Spinal cord (tissue), 10 donors: ENCODE measurements around the gene GHRH. TPM values are rescaled to one million over a fixed set of nuclear protein-coding genes. Genes with fewer than 3 reads are reported as not detected.

Source experiments
- DNase-seq, 6 donors: peaks; one replicate each; pipeline versions ENCODE4 v3.0.0 to v3.0.0-alpha.2; 2013 to 2015; ENCODE audit warnings: low spot score in 6 of 6, low read depth in 4 of 6
- H3K27ac ChIP-seq: one replicate; pipeline ENCODE4 v1.5.1; 2013; ENCODE audit warnings: low read depth, low read length, control low read depth
- H3K27me3 ChIP-seq: one replicate; pipeline ENCODE4 v1.6.1; 2013; ENCODE audit warnings: low read length; ENCODE audit not compliant: control insufficient read depth, insufficient read depth
- H3K36me3 ChIP-seq: one replicate; pipeline ENCODE4 v1.6.1; 2013; ENCODE audit warnings: low read length; ENCODE audit not compliant: control insufficient read depth, insufficient read depth
- H3K4me1 ChIP-seq: one replicate; pipeline ENCODE4 v1.6.1; 2013; ENCODE audit warnings: low read length; ENCODE audit not compliant: control insufficient read depth, insufficient read depth
- H3K4me3 ChIP-seq: one replicate; pipeline ENCODE4 v1.5.1; 2013; ENCODE audit warnings: low read depth, low read length, control low read depth
- H3K9me3 ChIP-seq: one replicate; pipeline ENCODE4 v1.6.1; 2013; ENCODE audit warnings: low read length; ENCODE audit not compliant: control insufficient read depth, insufficient read depth
- WGBS: methylation state at CpG from one replicate; pipeline ENCODE4 v1.1.5; 2013; ENCODE audit warnings: missing lambda C conversion rate; ENCODE audit not compliant: insufficient coverage; 5-methylcytosine and 5-hydroxymethylcytosine counted together
- polyA plus RNA-seq, 2 donors: library from polyadenylated mRNA; unstranded; fragments of 120-200 nt; gene quantifications; one replicate each; pipeline ENCODE4 v1.2.1, GENCODE V29; 2013; ENCODE audit not compliant: insufficient read length in 2 of 2
- total RNA-seq, 2 donors: library from RNA; depleted of rRNA in 1 of 2; stranded (reverse); fragments of 120-200 nt in 1 of 2; fragments of >200 nt in 1 of 2; gene quantifications; one replicate each; pipeline versions ENCODE4 v1.2.3 to v1.2.4, GENCODE V29; 2013 to 2014
- donor health status: healthy.

GHRH gene
- total and polyA plus RNA-seq, 4 donors, result not detected

DNA sequence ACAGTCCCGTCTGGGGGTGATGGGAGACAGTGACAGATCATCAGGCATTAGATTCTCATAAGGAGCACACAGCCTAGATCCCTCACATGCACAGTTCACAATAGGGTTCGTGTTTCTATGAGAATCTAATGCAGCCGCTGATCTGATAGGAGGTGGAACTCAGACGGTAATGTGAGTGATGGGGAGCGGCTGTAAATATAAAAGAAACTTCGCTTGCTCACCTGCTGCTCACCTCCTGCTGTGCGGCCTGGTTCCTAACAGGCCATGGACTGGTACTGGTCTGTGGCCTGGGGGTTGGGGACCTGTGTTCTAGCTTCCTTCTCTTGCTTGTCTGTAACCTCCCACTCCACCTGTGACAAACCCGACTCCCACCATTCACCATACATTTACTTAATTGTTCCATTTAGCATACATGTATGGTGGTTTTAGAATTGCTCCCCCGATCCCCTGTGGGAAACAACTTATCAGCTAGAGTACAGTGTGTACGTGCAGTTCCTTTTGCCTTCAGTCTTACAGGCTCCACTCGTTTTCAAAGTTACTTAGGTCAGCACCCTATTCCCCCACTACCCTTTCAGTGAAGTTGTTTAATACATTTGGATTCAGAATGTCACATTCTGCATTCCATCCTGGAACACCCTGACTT lies 31.8 kb upstream of the GHRH start:
- Histone ChIP-seq H3K27ac (no peak overlapping the region), H3K4me3 (no peak overlapping the region), H3K4me1 (peaks cover 28% of the 10 kb centered on the region), H3K36me3 (no peaks in the 10 kb centered on the region), H3K9me3 (no peaks in the 10 kb centered on the region), H3K27me3 (no peaks in the 10 kb centered on the region)
- WGBS, result no CpG with 5 or more reads among the region's 11 CpGs
- DNase-seq, result no peak

DNA sequence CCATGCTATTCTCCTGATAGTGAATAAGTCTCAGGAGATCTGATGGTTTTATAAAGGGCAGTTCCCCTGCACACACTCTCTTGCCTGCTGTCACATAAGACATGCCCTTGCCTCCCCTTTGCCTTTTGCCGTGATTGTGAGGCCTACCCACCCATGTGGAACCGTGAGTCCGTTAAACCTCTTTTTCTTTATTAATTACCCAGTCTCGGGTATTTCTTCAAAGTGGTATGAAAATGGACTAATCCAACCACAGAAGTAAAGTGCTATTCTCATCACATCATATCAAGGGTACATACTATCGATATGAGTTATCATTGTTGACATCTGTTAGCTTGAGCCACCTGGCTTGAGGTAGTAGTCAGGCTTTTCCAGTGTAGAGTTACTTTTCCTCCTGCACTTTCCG lies 30.1 kb upstream of the GHRH start:
- no peak overlapping the region for H3K27ac ChIP-seq
- H3K4me3 ChIP-seq, result no peak overlapping the region
- no peak for DNase-seq
- no peaks in the 10 kb centered on the region for H3K36me3 ChIP-seq
- H3K4me1 ChIP-seq, result peaks cover 22% of the 10 kb centered on the region
- no peaks in the 10 kb centered on the region for H3K9me3 ChIP-seq
- 100% methylated on average over 1 of the region's 6 CpGs for WGBS
- no peaks in the 10 kb centered on the region for H3K27me3 ChIP-seq

DNA sequence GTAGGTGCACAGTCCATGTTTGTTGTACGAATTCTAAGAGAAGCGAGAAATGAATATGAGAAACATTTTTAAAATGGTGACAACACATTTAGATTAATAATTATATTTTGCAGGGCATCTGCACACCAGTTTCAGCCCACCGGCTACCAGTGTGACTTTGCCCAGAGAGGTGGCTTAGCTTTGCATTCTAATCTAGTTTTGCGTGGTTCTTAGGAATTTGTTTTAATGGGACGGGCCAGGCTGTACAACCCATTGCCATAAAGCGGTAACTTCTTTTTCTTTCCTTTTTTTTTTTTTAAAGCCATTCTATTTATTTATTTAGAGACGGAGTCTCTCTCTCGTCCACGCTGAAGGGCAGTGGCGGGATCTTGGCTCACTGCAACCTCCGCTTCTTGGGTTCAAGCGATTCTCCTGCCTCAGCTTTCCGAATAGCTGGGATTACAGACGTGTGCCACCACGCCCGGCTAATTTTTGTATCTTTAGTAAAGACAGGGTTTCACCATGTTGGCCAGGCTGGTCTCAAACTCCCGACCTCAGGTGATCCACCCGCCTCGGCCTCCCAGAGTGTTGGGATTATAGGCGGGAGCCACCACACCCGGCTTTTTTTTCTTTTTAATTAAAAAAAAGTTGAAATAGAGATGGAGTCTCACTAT lies 28.7 kb upstream of the GHRH start:
- no peaks in the 10 kb centered on the region for H3K36me3 ChIP-seq
- WGBS, result 75% methylated on average over 10 of the region's 21 CpGs
- no peaks in the 10 kb centered on the region for H3K27me3 ChIP-seq
- H3K27ac ChIP-seq, result peak overlapping the region; percentile 90
- peaks cover 18% of the 10 kb centered on the region for H3K4me1 ChIP-seq
- no peaks in the 10 kb centered on the region for H3K9me3 ChIP-seq
- peak overlapping the region; percentile 99 for H3K4me3 ChIP-seq
- DNase-seq, result no peak

DNA sequence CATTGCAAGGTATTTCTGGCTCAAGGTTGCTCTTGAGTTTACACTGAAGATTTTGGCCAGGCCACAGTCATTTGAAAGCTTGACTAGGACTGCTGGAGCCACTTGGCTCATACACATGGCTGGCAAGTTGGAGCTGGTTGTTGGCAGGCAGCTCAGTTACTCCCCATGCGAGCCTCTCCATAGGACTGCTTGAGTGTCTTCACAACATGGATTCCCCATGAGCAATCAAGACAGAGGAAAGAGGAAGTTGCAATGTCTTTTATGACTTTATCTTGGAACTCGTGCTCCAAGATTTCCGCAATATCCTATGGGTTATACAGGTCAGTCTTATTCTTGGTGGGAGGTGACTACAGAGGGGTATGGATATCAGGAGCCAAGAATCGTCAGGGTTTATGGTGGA lies 26.5 kb upstream of the GHRH start:
- H3K4me3 ChIP-seq, result no peak overlapping the region
- H3K27ac ChIP-seq, result no peak overlapping the region
- H3K27me3 ChIP-seq, result no peaks in the 10 kb centered on the region
- H3K4me1 ChIP-seq, result peaks cover 15% of the 10 kb centered on the region
- no peaks in the 10 kb centered on the region for H3K36me3 ChIP-seq
- DNase-seq, result peak in 1 of 6 donors; percentile 26
- WGBS, result 100% methylated on average over 2 of the region's 4 CpGs
- no peaks in the 10 kb centered on the region for H3K9me3 ChIP-seq

DNA sequence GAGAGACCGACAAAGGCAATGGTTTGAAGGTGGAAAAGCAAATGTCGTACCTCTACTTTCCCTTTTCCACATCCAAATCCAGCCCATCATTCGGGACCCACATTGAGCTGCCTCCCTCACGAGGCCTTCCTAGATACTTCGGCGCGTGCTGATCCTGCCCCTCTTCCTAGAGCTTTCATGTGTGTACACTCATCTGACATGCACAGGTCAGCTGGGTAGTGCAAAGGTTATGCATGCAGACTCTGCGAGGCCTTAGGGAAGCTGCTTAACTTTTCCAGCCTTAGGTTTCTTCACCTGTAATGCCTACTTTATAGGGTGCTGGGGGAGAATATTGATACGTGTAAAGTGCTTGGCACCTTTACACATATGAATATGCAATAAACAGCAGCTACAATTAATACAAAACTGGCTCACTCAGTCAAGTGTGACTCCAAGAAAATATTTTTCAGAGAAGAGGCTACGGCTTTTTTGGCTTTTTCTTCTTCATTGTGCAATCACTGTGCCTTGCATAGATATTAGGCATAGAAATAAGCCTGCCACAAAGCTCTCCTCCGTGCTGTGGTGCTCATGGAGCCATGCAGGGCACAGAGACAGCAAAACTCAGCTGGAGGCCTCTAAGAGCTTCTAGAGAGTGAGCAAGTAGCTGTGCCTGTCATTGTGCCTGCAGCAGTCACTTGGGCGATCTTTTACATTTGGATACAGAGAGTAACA lies 24.2 kb upstream of the GHRH start:
- Histone ChIP-seq H3K4me3 (no peak overlapping the region), H3K4me1 (peaks cover 17% of the 10 kb centered on the region), H3K9me3 (no peaks in the 10 kb centered on the region), H3K27ac (no peak overlapping the region), H3K36me3 (no peaks in the 10 kb centered on the region), H3K27me3 (no peaks in the 10 kb centered on the region)
- 76% methylated on average over 8 of the region's 12 CpGs for WGBS
- no peak for DNase-seq

DNA sequence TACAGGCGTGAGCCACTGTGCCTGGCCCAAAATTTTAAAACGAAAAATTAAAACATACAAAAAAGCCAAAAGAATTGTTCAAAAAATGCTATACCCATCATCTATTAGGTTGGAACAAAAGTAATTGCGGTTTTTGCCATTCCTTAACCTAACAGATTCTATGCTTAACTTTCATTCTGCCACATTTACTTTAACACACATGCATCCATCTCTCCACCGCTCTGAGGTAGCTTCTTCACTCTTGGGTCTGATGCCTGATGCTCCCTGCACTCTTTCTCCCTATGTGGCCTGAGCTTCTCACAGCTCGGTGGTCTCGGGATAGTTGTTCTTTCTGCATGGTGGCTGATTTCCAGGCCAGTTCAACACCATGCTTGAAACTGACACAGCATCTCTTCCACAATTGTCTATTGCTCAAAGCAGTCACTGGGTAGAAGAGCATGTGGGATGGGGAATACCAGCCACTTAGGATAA lies 23.1 kb upstream of the GHRH start:
- H3K27ac ChIP-seq, result no peak overlapping the region
- no peaks in the 10 kb centered on the region for H3K9me3 ChIP-seq
- no peaks in the 10 kb centered on the region for H3K36me3 ChIP-seq
- no peaks in the 10 kb centered on the region for H3K27me3 ChIP-seq
- no peak for DNase-seq
- WGBS, result 100% methylated on average over 3 of the region's 6 CpGs
- H3K4me3 ChIP-seq, result no peak overlapping the region
- peaks cover 15% of the 10 kb centered on the region for H3K4me1 ChIP-seq

DNA sequence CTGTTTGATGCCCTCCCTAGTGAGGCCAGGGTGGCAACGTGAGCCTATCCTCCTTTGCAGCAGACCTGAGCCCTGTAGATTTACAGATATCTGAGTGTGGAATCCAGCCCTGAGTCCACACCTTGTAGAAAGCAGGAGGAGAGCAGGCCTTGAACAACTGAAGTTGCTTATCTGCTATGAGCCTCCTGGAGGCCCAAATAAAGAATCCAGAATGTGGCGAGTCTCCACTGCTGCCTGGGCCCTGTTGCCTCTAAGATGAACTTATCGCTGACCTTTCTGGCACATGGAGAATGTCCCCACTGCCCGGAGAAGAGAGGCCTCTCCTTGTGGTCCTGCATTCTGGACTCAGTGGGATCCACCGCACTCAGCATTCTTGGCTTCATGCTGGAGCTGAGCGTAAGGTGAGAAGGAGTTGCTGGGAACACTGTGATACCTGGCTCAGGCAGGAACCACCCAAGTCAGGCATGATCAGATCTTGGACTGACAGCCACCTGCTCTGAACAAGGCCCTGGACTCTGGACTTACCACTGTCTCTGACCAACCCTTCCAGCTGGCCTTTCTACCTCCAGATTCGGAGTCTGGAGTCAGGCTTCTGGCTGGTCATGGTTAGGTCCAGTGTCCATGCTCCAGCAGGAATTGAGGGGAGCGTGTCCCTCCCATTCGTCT lies 22.0 kb upstream of the GHRH start:
- no peaks in the 10 kb centered on the region for H3K9me3 ChIP-seq
- no peaks in the 10 kb centered on the region for H3K27me3 ChIP-seq
- peaks cover 12% of the 10 kb centered on the region for H3K4me1 ChIP-seq
- 92% methylated on average over 9 of the region's 9 CpGs for WGBS
- no peaks in the 10 kb centered on the region for H3K36me3 ChIP-seq
- no peak for DNase-seq
- H3K4me3 ChIP-seq, result no peak overlapping the region
- H3K27ac ChIP-seq, result no peak overlapping the region

DNA sequence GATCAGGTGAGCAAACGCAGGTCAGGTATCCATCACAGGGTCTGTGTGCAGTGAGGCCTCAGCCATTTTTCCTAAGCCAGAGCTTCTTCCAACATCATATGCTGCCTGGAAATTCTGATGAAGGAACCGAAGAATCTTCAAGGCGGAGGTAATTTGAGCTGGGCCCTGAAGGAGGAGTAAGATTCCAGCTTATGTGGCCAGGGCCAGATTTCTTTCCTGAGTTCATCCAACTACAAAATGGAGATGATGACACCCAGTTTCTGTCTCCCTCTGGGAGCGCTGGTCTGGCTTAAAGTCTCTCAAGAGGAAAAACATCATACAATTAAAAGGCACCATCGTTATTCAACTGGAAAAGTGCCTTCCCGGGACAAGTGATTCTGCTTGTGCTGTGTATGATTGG lies 20.9 kb upstream of the GHRH start:
- H3K4me3 ChIP-seq, result no peak overlapping the region
- 63% methylated on average over 2 of the region's 6 CpGs for WGBS
- H3K36me3 ChIP-seq, result no peaks in the 10 kb centered on the region
- peak overlapping the region; percentile 15 for H3K27ac ChIP-seq
- H3K9me3 ChIP-seq, result no peaks in the 10 kb centered on the region
- peak in 2 of 6 donors; percentile 35 to 77 for DNase-seq
- H3K4me1 ChIP-seq, result peaks cover 12% of the 10 kb centered on the region
- no peaks in the 10 kb centered on the region for H3K27me3 ChIP-seq

DNA sequence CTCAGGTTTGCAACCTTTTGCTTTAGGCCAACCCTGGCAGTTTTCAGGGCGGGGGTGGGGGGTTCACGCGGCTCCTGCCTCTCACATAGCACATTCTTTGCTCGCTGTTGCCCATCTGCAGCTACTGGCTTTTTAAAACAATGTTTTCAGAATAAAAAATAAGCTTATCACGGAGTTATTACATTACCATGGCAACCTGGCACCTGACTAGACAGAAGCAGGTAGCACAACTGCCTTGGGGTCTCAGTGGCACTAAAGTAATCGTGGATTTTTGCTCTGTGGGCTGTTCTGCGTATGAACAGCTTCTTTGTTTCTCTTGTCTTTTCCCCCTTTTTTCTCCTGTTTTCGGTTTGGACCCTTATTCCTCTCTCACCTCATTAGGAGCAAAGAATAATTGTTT lies 18.8 kb upstream of the GHRH start:
- Histone ChIP-seq H3K27me3 (no peaks in the 10 kb centered on the region), H3K9me3 (no peaks in the 10 kb centered on the region), H3K4me1 (peaks cover 21% of the 10 kb centered on the region), H3K36me3 (no peaks in the 10 kb centered on the region), H3K4me3 (no peak overlapping the region), H3K27ac (no peak overlapping the region)
- peak in 2 of 6 donors; percentile 37 to 95 for DNase-seq
- 52% methylated on average over 4 of the region's 8 CpGs for WGBS
